ENCODE results near the gene UBE4A.

UBE4A gene

DNA sequence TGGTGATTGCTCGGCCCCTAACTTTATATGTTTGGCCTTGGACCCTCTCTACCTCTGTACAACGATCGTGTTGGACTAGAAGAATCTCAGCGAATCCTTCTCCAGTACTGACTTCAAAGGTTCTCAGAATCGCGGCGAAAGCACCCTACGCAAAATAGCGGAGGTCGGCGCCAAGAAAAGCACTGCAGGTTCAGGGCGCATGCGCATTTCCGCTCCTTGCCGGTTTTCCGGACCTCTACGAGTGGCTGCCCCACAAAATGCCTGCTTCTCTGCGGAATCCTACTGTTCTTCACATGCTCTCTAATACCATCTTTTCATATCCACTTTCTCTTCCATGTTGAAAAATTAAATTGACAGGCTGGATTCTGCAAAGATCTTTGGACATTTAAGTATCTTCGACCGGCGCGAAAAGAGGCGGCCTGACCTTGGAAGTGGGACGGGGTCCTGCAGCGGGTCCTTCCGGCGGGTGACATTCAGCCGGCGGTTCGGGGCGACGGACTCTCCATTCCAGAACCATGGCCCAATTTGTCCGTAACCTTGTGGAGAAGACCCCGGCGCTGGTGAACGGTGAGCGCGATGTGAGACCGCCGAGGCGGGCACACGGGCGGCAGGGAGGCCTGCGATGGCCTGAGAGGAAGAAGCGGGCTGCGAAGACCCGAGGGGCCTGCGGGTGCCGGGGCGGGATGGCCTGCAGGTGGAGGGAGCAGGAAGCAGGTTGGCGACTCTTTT is 41.9 kb downstream of the UBE4A start, which contains the start of gene ATP5MG:
TSS of gene ATP5MG (plus strand) at position 456 of the 729 bp plus-strand sequence. CDS start at position 516, 60 bp downstream.
- H3K27ac ChIP-seq = peak within 1 kb of the TSS; percentile 90
- TF ChIP-seq, protein P1, sequence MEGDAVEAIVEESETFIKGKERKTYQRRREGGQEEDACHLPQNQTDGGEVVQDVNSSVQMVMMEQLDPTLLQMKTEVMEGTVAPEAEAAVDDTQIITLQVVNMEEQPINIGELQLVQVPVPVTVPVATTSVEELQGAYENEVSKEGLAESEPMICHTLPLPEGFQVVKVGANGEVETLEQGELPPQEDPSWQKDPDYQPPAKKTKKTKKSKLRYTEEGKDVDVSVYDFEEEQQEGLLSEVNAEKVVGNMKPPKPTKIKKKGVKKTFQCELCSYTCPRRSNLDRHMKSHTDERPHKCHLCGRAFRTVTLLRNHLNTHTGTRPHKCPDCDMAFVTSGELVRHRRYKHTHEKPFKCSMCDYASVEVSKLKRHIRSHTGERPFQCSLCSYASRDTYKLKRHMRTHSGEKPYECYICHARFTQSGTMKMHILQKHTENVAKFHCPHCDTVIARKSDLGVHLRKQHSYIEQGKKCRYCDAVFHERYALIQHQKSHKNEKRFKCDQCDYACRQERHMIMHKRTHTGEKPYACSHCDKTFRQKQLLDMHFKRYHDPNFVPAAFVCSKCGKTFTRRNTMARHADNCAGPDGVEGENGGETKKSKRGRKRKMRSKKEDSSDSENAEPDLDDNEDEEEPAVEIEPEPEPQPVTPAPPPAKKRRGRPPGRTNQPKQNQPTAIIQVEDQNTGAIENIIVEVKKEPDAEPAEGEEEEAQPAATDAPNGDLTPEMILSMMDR (IDR thresholded peaks at IDR 0.05) = no peak
- TF ChIP-seq ZFX (IDR thresholded peaks at IDR 0.05; ENCODE audit: borderline replicate concordance) = no peak

DNA sequence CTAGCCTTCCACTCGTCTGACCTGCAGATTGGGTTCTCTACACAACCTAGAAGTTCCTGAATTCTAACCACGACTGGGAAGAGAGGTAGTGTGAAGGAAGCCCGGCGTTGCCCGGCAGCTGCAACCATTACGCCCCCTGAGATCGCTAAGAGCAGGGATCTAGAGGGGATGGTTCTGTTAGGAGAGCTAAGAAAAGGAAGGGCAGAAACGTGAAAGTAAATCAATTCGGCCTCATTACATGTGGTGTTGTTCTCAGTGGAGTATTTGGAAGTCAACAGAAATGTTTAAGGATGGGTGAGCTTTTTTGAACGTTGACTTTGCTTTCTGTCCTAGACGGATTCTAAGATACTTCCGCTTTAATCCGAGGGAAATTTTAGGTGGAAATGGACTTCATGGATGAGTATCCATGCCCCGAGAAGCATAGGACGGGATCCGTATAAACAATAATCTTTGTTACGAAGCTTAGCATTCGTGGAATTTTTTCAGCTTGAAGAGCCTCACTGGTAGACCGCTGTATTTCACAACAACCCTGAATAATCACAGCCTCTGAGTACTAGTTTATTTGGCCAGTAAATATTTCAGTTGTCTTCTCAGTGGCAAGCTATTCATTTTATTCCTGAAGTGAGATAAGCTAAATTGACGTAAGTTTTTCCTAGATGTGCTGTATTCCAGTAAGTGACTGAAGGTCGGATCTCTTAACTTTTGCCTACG is 42.6 kb downstream of the UBE4A start:
- H3K27ac ChIP-seq = peak overlapping the region; percentile 90
- no peak for TF ChIP-seq ZFX (IDR thresholded peaks at IDR 0.05; ENCODE audit: borderline replicate concordance)
- TF ChIP-seq, protein P1 (IDR thresholded peaks at IDR 0.05) = no peak

DNA sequence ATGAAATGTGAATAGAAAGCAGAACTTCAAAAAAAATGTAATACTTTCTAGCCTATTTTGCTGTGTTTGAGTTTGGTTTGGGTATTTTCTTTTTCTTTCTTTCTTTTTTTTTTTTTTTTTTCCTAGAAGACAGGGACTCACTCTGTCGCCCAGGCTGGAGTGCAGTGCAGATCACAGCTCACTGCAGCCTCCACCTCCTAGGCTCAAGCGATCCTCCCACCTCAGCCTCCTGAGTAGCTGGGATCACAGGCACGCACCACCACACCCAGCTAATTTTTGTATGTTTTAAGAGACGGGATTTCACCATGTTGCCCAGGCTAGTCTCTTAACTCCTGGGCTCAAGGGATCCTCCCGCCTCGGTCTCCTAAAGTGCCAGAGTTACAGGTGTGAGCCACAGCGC is 43.2 kb downstream of the UBE4A start:
- peak overlapping the region; percentile 90; the same call in 1 of the 2 replicates for H3K27ac ChIP-seq

DNA sequence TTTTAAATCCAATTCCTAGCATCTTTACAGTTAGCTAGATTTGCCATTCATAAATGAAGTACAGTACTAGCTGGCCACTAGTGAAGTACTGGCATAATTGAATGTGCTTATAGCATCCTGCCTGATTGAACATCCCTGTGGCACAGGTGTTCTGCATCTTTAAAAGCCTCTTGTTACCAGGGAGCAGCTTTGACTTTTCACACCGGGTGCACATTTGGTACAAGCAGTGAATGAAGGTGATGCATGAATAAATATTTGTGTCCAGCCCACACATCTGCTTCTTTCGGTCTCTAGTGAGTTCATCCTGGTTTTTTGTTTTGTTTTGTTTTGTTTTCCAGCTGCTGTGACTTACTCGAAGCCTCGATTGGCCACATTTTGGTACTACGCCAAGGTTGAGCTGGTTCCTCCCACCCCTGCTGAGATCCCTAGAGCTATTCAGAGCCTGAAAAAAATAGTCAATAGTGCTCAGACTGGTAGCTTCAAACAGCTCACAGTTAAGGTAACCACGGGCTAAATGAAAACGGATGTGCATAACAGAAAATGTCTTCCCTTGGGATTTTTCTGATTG is 47.3 kb downstream of the UBE4A start:
- no peak for TF ChIP-seq ZFX (IDR thresholded peaks at IDR 0.05; ENCODE audit: borderline replicate concordance)
- TF ChIP-seq, protein P1 (IDR thresholded peaks at IDR 0.05) = no peak
- H3K27ac ChIP-seq = no peak overlapping the region

DNA sequence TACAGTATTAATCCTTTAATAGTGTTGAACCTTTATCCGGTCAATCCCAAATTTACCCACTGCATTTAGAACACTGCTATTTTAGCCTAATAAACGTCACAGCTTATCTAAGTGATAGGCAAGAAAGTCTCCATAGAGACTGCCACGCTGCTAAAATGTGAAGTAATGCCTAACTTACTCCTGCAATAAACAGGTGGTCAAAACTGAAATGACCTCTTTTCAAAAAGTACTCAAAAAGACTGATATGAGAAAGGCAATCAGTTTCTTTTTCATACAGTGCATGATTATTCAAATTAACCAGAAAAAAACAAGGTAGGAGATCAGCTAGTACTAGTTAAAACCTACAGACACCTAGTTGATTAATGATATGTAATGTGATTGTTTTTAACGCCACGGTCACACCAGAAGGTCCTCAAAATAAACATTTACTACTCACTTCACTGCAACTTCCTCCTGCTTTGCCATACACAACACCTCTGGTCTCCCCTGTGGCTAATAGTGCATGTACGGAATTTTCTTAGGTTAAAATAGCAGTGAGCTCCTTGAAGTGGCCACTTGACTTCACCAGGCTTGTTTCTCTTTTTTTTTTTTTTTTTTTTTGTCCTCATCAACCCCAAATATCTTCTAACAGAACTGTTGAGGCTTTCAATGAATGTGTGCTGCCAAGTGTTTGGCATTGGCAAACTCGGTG is 50.8 kb downstream of the UBE4A start:
- TF ChIP-seq ZFX (IDR thresholded peaks at IDR 0.05; ENCODE audit: borderline replicate concordance) = no peak
- TF ChIP-seq, protein P1 (IDR thresholded peaks at IDR 0.05) = no peak
- H3K27ac ChIP-seq = no peak overlapping the region

DNA sequence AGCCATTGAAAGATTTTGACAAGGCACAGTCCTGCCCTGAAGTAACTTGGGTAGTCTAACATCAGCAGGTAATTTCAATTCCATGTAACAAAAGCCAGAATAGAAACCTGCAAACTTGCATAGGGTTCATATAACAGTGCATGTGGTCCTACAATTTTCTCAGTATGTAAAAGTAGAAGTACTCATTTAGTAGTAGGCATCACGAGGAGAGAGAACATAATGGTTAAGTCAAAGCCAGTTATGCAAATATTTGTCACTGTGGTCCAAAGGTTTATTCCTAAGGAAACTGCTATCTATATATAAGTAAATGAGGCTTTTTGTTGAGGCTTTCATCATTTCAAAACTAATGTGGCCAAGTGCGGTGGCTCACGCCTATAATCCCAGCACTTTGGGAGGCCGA is 52.1 kb downstream of the UBE4A start:
- no peak for TF ChIP-seq ZFX (IDR thresholded peaks at IDR 0.05; ENCODE audit: borderline replicate concordance)
- TF ChIP-seq, protein P1 (IDR thresholded peaks at IDR 0.05) = no peak
- H3K27ac ChIP-seq = no peak overlapping the region

DNA sequence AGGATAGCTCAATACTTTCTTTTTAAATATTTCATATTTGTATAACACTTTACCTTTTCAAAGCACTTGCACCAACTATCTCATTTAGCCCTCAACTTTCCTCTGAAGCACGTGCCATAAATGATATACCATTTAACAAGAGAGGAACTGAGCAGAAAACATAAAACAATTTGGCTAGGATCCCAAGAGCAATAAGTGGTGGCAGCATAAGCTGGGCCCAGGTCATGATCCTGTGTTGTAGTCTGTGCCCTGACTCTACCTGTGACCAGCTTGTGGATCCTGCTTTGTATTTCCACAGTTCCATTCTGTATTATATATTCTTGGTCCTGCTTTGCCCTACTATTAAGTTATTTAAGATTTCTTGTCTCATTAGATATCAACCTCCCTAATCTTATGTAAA is 53.5 kb downstream of the UBE4A start:
- TF ChIP-seq, protein P1 (IDR thresholded peaks at IDR 0.05) = no peak
- TF ChIP-seq ZFX (IDR thresholded peaks at IDR 0.05; ENCODE audit: borderline replicate concordance) = no peak
- H3K27ac ChIP-seq = no peak overlapping the region
